H9 (cell line): ENCODE results near the gene VAPA. TPM values are rescaled to one million over a fixed set of nuclear protein-coding genes. Genes with fewer than 3 reads are reported as not detected.

ENCODE experiments used
- DNase-seq: peaks from one replicate; pipeline ENCODE4 v3.0.0-alpha.2; 2017
- H2AFZ ChIP-seq: one replicate; pipeline ENCODE4 v1.6.1; 2013; ENCODE audit warnings: mild to moderate bottlenecking, low read length, control low read depth, moderate library complexity
- H2AK5ac ChIP-seq: 2 replicates; pipeline ENCODE4 v1.6.1; 2013; ENCODE audit warnings: low read length, control low read depth, mixed read lengths; ENCODE audit not compliant: insufficient read length
- H2BK120ac ChIP-seq: one replicate; pipeline ENCODE4 v1.6.1; 2013; ENCODE audit warnings: low read depth, mild to moderate bottlenecking, low read length, control low read depth, inconsistent platforms; ENCODE audit not compliant: poor library complexity, severe bottlenecking
- H2BK12ac ChIP-seq: 2 replicates; pipeline ENCODE4 v1.6.1; 2013; ENCODE audit warnings: low read length, control low read depth, mixed read lengths, low read depth; ENCODE audit not compliant: insufficient read length
- H2BK15ac ChIP-seq: 2 replicates; pipeline ENCODE4 v1.6.1; 2013; ENCODE audit warnings: low read depth, low read length, control low read depth
- H2BK20ac ChIP-seq: one replicate; pipeline ENCODE4 v1.6.1; 2013; ENCODE audit warnings: low read depth, mild to moderate bottlenecking, low read length, control low read depth, inconsistent platforms; ENCODE audit not compliant: poor library complexity, severe bottlenecking
- H2BK5ac ChIP-seq: 2 replicates; pipeline ENCODE4 v1.6.1; 2013; ENCODE audit warnings: low read length, control low read depth, mixed read lengths; ENCODE audit not compliant: insufficient read length
- H3K14ac ChIP-seq: 2 replicates; pipeline ENCODE4 v1.6.1; 2013; ENCODE audit warnings: low read length, control low read depth; ENCODE audit not compliant: insufficient read depth
- H3K18ac ChIP-seq: 2 replicates; pipeline ENCODE4 v1.6.1; 2013; ENCODE audit warnings: low read depth, mild to moderate bottlenecking, mixed read lengths, low read length, control low read depth; ENCODE audit not compliant: insufficient read length
- H3K23ac ChIP-seq: 2 replicates; pipeline ENCODE4 v1.6.1; 2013; ENCODE audit warnings: low read length, control low read depth, mixed read lengths, low read depth; ENCODE audit not compliant: insufficient read length
- H3K23me2 ChIP-seq: 2 replicates; pipeline ENCODE4 v1.6.1; 2013; ENCODE audit warnings: low read depth, mild to moderate bottlenecking, mixed read lengths, low read length, control low read depth; ENCODE audit not compliant: insufficient read length, poor library complexity, severe bottlenecking
- H3K27ac ChIP-seq: 2 replicates; pipeline ENCODE4 v1.5.1; 2013; ENCODE audit warnings: low read length, control low read depth, mixed read lengths, low read depth; ENCODE audit not compliant: insufficient read length
- H3K27me3 ChIP-seq: 2 replicates; pipeline ENCODE4 v1.6.1; 2013; ENCODE audit warnings: low read length, control low read depth, inconsistent platforms; ENCODE audit not compliant: insufficient read depth
- H3K4ac ChIP-seq: 2 replicates; pipeline ENCODE4 v1.6.1; 2013; ENCODE audit warnings: low read depth, mild to moderate bottlenecking, control low read depth, inconsistent platforms, low read length, moderate library complexity
- H3K4me1 ChIP-seq: 2 replicates; pipeline ENCODE4 v1.6.1; 2013; ENCODE audit warnings: low read length, control low read depth, inconsistent platforms; ENCODE audit not compliant: insufficient read depth
- H3K4me2 ChIP-seq: 2 replicates; pipeline ENCODE4 v1.6.1; 2013; ENCODE audit warnings: low read length, control low read depth, mixed read lengths; ENCODE audit not compliant: insufficient read length, insufficient read depth
- H3K56ac ChIP-seq: 2 replicates; pipeline ENCODE4 v1.6.1; 2013; ENCODE audit warnings: low read depth, mild to moderate bottlenecking, mixed read lengths, low read length, control low read depth; ENCODE audit not compliant: insufficient read length
- H3K79me1 ChIP-seq: 2 replicates; pipeline ENCODE4 v1.6.1; 2013; ENCODE audit warnings: low read depth, mild to moderate bottlenecking, moderate library complexity, low read length, control low read depth, inconsistent platforms; ENCODE audit not compliant: insufficient read depth, poor library complexity, severe bottlenecking
- H3K79me2 ChIP-seq: 2 replicates; pipeline ENCODE4 v1.6.1; 2013; ENCODE audit warnings: low read length, control low read depth, inconsistent platforms; ENCODE audit not compliant: insufficient read depth
- H3K9ac ChIP-seq: 2 replicates; pipeline ENCODE4 v1.6.1; 2013; ENCODE audit warnings: low read length, control low read depth, mixed read lengths; ENCODE audit not compliant: insufficient read length; ENCODE audit errors: extremely low read depth
- H3K9me3 ChIP-seq: one replicate; pipeline ENCODE4 v1.6.1; 2013; ENCODE audit warnings: low read depth, low read length, inconsistent platforms; ENCODE audit not compliant: control insufficient read depth
- H3T11ph ChIP-seq: one replicate; pipeline ENCODE4 v1.6.1; 2013; ENCODE audit warnings: mild to moderate bottlenecking, low read length, control low read depth, inconsistent platforms
- H4K20me1 ChIP-seq: one replicate; pipeline ENCODE4 v1.6.1; 2013; ENCODE audit not compliant: control insufficient read depth, insufficient read length, insufficient read depth
- H4K5ac ChIP-seq: 2 replicates; pipeline ENCODE4 v1.6.1; 2013; ENCODE audit warnings: low read depth, mild to moderate bottlenecking, mixed read lengths, low read length, control low read depth; ENCODE audit not compliant: insufficient read length
- H4K8ac ChIP-seq: replicated peaks from 2 replicates; pipeline ENCODE4 v1.6.1; 2013; ENCODE audit warnings: low read length, control low read depth, mixed read lengths, low read depth; ENCODE audit not compliant: insufficient read length
- H4K91ac ChIP-seq: 2 replicates; pipeline ENCODE4 v1.6.1; 2013; ENCODE audit warnings: low read depth, mild to moderate bottlenecking, moderate library complexity, mixed read lengths, low read length, control low read depth; ENCODE audit not compliant: insufficient read length
- H3K27ac Mint-ChIP-seq, 3 experiments: 2 replicates in 2 of 3; 3 replicates in 1 of 3; pipeline ENCODE4 v1.8.0; 2020 to 2021; ENCODE audit warnings: mixed read lengths in 3 of 3, mild to moderate bottlenecking in 1 of 3, moderate library complexity in 1 of 3
- H3K27me3 Mint-ChIP-seq: 2 replicates; pipeline ENCODE4 v1.8.0; 2021; ENCODE audit warnings: low read depth, mild to moderate bottlenecking, moderate library complexity, mixed read lengths
- H3K36me3 Mint-ChIP-seq, 3 experiments: 2 replicates in 2 of 3; 3 replicates in 1 of 3; pipeline ENCODE4 v1.8.0; 2020 to 2021; ENCODE audit warnings: low read depth in 3 of 3, mixed read lengths in 3 of 3; ENCODE audit not compliant: insufficient read depth in 1 of 3
- H3K4me1 Mint-ChIP-seq, 2 experiments: 2 replicates each; pipeline ENCODE4 v1.8.0; 2020; ENCODE audit warnings: mixed read lengths in 2 of 2
- H3K4me3 Mint-ChIP-seq, 2 experiments: 2 replicates in 1 of 2; 3 replicates in 1 of 2; pipeline ENCODE4 v1.8.0; 2020 to 2021; ENCODE audit warnings: mild to moderate bottlenecking in 2 of 2, mixed read lengths in 2 of 2, moderate library complexity in 1 of 2
- H3K9me3 Mint-ChIP-seq, 2 experiments: 2 replicates in 1 of 2; 3 replicates in 1 of 2; pipeline ENCODE4 v1.8.0; 2020; ENCODE audit warnings: mild to moderate bottlenecking in 2 of 2, mixed read lengths in 2 of 2, moderate library complexity in 1 of 2
- WGBS: extraction: QIAGEN DNeasy Blood & Tissue Kit; methylation state at CpG from one replicate; pipeline ENCODE4 v1.1.7; 2013; ENCODE audit warnings: missing lambda C conversion rate, low lambda C conversion rate, mixed read lengths; ENCODE audit not compliant: insufficient read length; ENCODE audit errors: extremely low coverage; 5-methylcytosine and 5-hydroxymethylcytosine counted together
- total RNA-seq: library from RNA; stranded (reverse); gene quantifications from 2 replicates; pipeline ENCODE4 v1.2.1, GENCODE V29; 2021
- TF ChIP-seq, protein P1 (sequence below): fragments of 200-600 bp; sonication (generic); conservative IDR thresholded peaks from 3 replicates; pipeline ENCODE4 v1.8.0; 2021; ENCODE audit warnings: antibody characterized with exemption, mild to moderate bottlenecking

The VAPA gene
- total RNA-seq, 1 experiment from 2014 or later = 141 TPM

DNA sequence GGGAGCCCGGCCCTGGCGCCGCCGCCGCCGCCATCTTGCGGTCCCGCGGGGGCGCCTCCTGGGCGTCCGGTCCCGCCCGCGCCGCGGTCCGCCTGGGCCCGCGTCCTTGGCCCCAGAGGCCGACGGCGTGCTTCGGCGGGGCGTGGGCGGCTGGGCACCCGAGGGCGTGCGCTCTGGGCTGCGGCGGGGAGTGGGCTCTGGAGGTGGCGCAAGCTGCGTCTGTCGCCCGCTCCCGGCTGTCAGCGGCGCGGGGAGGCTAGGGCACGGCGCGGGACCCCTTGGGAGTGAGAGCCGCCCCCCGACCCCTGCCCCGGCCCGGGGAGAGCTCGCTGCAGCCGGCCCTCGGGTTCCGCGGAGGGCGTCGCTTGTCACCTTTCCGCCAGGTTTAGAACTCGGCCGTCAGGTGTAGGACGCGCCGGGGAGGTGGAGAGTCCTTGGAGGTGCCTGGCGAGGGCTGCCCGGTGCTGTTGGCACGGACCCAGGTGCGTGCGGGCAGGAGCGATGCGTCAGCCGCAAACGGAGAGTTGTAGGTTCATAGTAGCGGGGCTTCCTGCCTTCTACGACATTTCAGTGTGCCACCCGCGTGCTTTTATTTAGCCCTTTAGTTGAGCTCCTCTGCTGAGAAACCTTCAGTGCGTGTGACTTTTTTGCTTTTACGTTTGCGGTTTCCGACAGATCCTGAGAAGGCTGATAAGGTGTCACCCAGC lies 921 bp downstream of the VAPA start:
- TF ChIP-seq, protein P1, sequence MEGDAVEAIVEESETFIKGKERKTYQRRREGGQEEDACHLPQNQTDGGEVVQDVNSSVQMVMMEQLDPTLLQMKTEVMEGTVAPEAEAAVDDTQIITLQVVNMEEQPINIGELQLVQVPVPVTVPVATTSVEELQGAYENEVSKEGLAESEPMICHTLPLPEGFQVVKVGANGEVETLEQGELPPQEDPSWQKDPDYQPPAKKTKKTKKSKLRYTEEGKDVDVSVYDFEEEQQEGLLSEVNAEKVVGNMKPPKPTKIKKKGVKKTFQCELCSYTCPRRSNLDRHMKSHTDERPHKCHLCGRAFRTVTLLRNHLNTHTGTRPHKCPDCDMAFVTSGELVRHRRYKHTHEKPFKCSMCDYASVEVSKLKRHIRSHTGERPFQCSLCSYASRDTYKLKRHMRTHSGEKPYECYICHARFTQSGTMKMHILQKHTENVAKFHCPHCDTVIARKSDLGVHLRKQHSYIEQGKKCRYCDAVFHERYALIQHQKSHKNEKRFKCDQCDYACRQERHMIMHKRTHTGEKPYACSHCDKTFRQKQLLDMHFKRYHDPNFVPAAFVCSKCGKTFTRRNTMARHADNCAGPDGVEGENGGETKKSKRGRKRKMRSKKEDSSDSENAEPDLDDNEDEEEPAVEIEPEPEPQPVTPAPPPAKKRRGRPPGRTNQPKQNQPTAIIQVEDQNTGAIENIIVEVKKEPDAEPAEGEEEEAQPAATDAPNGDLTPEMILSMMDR = no peak
- Histone ChIP-seq H2BK120ac (no peak overlapping the region), H4K91ac (no peak overlapping the region), H2AFZ (no peak overlapping the region), H2AK5ac (no peak overlapping the region), H2BK12ac (no peak overlapping the region), H3K79me2 (peaks cover 41% of the 10 kb centered on the region; the same call in 1 of the 2 replicates), H3K56ac (no peak overlapping the region), H3K23ac (no peak overlapping the region), H4K8ac (no peak overlapping the region), H3K4me2 (peak overlapping the region; percentile 86), H2BK15ac (no peak overlapping the region), H3K9ac (peak overlapping the region; percentile 44), H4K5ac (no peak overlapping the region), H3K27ac (no peak overlapping the region), H2BK5ac (no peak overlapping the region), H3T11ph (no peak overlapping the region), H3K23me2 (peaks cover 4% of the 10 kb centered on the region), H3K14ac (peak overlapping the region; percentile 83; the same call in 1 of the 2 replicates), H3K4me1 (no peaks in the 10 kb centered on the region; the same call in 1 of the 2 replicates), H3K18ac (no peak overlapping the region), H3K9me3 (no peaks in the 10 kb centered on the region), H3K79me1 (no peaks in the 10 kb centered on the region), H3K27me3 (no peaks in the 10 kb centered on the region), H3K4ac (no peak overlapping the region), H4K20me1 (no peaks in the 10 kb centered on the region), H2BK20ac (no peak overlapping the region)
- H3K4me1 Mint-ChIP-seq = peaks cover 22 to 23% of the 10 kb centered on the region in 2 experiments
- no peaks in the 10 kb centered on the region; the same call in 1 of the 2 replicates for H3K27me3 Mint-ChIP-seq
- DNase-seq = peak; percentile 50
- no CpG with 5 or more reads among the region's 77 CpGs for WGBS
- no peaks in the 10 kb centered on the region for H3K36me3 Mint-ChIP-seq
- 0 out of 5 replicates have a peak, but pooled peaks cover 0 to 3% of the 10 kb centered on the region in 2 experiments for H3K9me3 Mint-ChIP-seq
- peak overlapping the region; percentile 83 to 88 for H3K4me3 Mint-ChIP-seq
- peak overlapping the region in 2 of 3 experiments; percentile 41 to 45; a peak in 3 of 7 replicates for H3K27ac Mint-ChIP-seq
